GM04503 (cell line): Measurements from ENCODE around the gene SLC36A3.
"Not testable (repeated sequence)": the region's sequence is repeated elsewhere in the genome, so short reads cannot be mapped to it uniquely, and the experiment has no call there.

Experiments used
- DNase-seq: peaks from one replicate; pipeline ENCODE4 v3.0.0-alpha.2; 2012; ENCODE audit warnings: low read depth

Gene SLC36A3

GRCh38 chr5:151258816-151259215, 44.8 kb downstream of the SLC36A3 start:
- DNase-seq, result no peak

GRCh38 chr5:151258201-151258611, 45.4 kb downstream of the SLC36A3 start:
- no peak for DNase-seq

- no peak for DNase-seq
These were observed 45.8 kb downstream of the SLC36A3 start for GRCh38 chr5:151257731-151258181.

GRCh38 chr5:151255621-151256286, 47.8 kb downstream of the SLC36A3 start:
- no peak for DNase-seq

GRCh38 chr5:151254990-151255389, 48.6 kb downstream of the SLC36A3 start:
- not testable (repeated sequence) for DNase-seq

- no peak for DNase-seq
These were observed 49.0 kb downstream of the SLC36A3 start for GRCh38 chr5:151254556-151254955.

GRCh38 chr5:151253605-151253950, 50.0 kb downstream of the SLC36A3 start:
- DNase-seq, result no peak

GRCh38 chr5:151252762-151253604, 50.6 kb downstream of the SLC36A3 start, which contains the start of gene GM2A:
GM2A (plus strand) TSS chr5:151253185; CDS start chr5:151253217, 32 bp downstream.
- peak; percentile 94 for DNase-seq

- no peak for DNase-seq
These were observed 51.9 kb downstream of the SLC36A3 start for GRCh38 chr5:151251621-151252020.

GRCh38 chr5:151251001-151251551, 52.5 kb downstream of the SLC36A3 start:
- no peak for DNase-seq

- DNase-seq, result no peak
These were observed 53.1 kb downstream of the SLC36A3 start for GRCh38 chr5:151250346-151251000.

- DNase-seq, result no peak
These were observed 54.3 kb downstream of the SLC36A3 start for GRCh38 chr5:151249281-151249680.

- no peak for DNase-seq
These were observed 54.9 kb downstream of the SLC36A3 start for GRCh38 chr5:151248651-151249050.

GRCh38 chr5:151245680-151246219, 57.8 kb downstream of the SLC36A3 start:
- no peak for DNase-seq

GRCh38 chr5:151244206-151244605, 59.4 kb downstream of the SLC36A3 start:
- no peak for DNase-seq

GRCh38 chr5:151243564-151243963, 60.0 kb downstream of the SLC36A3 start:
- DNase-seq, result no peak

GRCh38 chr5:151243127-151243526, 60.4 kb downstream of the SLC36A3 start:
- no peak for DNase-seq

- DNase-seq, result no peak
These were observed 62.5 kb downstream of the SLC36A3 start for GRCh38 chr5:151240924-151241635.

- DNase-seq, result not testable (repeated sequence)
These were observed 63.2 kb downstream of the SLC36A3 start for GRCh38 chr5:151240268-151240835.

GRCh38 chr5:151239237-151239861, 64.2 kb downstream of the SLC36A3 start:
- no peak for DNase-seq

GRCh38 chr5:151238303-151238741, 65.2 kb downstream of the SLC36A3 start:
- no peak for DNase-seq
